Fibroblast of gingiva (primary cell): ENCODE measurements around the gene GOLGA6A.

Experiments
- DNase-seq: peaks from one replicate; pipeline ENCODE4 v3.0.0-alpha.2; 2011; ENCODE audit warnings: low read depth

Gene GOLGA6A

DNA sequence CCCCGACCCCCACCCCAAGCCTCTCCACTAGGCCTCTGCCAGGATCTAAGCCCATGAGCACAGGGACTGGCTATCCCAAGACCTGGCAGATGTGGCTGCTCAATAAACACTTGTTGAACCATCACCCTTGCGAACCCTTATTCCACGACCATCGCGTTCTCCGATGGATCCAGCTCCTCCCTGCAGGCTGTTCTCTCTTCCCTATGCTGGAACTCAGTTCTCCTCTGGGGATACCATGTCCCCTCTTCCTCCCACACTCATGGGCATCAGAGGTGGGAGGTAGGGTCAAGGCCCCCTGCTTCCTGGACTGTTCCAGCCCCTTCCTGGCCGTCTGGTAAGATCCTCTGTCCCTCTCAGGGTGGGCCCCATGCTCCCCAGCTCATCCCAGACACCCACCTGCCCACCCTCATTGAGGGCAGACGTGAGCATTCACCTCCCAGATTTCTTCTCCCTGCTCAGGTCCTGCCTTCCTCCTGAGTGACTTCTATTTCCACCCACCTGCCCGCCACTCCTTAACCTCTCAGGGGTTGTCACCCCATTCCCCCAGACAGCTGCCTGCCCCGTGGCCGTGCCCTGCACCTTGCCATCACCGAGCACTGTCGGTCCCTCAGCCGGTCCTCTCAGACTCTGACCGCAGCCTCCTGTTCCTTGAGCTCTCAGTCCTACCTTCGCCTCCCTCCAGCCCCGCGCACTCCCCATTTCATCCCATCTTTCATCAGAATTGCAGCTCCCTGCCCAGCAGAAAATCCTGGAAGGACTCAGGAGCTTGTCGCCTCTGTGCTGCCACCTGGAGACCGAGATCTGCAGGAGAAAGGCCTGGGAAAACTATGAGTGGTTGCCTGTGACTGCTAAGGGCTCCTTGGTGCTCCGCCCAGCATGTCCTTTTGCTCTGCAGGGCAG, 45.8 kb downstream of the GOLGA6A start:
- peak; percentile 59 for DNase-seq

DNA sequence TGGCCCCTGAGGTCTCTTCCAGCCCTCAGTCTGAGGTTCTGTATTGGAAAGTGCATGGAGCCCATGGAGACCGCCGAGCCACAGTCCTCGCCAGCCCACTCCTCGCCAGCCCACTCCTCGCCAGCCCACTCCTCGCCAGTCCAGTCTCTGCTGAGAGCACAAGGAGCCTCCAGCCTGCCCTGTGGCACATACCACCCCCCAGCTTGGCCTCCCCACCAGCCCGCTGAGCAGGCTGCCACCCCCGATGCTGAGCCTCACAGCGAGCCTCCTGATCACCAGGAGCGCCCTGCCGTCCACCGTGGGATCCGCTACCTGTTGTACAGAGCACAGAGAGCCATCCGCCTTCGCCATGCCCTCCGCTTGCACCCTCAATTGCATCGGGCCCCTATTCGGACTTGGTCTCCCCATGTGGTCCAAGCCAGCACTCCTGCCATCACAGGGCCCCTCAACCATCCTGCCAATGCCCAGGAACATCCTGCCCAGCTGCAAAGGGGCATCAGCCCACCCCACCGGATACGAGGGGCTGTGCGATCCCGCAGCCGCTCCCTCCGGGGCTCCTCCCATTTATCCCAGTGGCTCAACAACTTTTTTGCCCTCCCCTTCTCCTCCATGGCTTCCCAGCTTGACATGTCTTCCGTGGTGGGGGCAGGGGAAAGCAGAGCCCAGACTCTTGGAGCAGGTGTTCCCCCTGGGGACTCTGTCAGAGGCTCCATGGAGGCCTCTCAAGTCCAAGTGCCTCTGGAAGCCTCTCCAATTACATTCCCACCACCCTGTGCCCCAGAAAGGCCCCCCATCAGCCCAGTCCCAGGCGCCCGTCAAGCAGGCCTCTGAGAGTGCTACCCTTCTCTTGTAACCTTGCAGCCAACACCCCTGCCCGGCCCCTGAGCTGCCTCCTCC, 47.0 kb downstream of the GOLGA6A start:
- no peak for DNase-seq

DNA sequence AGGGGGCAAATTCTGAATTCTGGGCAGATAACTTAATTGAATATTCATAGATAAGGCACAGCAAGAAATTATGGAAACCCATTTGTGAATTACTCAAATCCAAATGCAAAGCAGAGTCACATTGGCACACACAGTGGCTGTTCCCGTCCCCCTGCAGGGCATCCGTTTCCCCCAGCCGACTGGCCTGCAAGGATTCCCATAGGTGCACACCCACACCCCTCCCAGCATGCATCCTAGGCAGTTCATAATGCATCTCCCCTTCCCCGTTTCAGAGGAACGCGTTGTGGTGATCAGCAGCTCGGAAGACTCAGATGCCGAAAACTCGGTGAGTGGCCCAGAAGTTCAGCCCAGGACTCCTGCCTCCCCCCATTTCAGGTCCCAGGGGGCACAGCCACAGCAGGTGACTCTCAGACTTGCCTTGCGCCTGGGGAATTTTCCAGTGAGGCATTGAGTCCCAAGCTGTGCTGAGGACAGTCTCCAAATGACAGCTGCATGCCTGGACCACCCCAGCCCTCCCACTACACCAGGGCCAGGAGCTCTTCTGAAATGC, 48.1 kb downstream of the GOLGA6A start:
- DNase-seq: no peak

DNA sequence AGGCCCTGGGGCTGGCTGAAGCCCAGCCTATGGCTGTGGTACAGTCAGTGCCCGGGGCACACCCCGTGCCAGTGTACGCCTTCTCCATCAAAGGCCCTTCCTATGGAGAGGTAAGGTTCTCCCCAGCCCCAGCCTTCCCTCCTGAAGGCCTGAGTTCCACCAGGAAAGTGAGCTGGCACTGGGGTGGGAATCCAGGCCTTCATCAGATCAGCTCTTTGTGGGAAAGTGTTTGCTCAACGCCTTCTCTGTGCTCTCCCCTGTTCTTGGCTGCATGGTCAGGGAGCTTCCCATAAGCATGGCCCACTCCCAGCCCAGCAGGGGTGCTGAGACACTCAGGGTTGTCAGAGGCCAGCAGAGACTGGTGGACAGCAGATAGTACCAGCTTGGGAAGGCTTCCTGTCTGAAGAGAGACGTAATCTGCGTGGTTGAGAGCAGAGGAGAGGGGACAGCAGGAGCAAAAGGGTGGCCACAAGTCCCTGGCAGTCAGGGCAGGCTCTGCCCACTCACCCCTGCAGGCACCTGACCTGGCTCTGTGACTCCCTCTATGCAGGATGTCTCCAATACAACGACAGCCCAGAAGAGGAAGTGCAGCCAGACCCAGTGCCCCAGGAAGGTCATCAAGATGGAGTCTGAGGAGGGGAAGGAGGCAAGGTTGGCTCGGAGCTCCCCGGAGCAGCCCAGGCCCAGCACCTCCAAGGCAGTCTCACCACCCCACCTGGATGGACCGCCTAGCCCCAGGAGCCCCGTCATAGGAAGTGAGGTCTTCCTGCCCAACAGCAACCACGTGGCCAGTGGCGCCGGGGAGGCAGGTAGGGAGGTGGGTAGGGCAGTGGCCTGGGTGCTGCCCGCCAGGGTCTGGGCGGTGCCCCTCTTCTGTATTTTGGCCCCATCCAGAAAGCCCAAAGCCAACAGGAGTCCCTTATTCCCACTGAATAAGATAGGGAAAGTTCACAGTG, 49.5 kb downstream of the GOLGA6A start:
- DNase-seq: no peak

DNA sequence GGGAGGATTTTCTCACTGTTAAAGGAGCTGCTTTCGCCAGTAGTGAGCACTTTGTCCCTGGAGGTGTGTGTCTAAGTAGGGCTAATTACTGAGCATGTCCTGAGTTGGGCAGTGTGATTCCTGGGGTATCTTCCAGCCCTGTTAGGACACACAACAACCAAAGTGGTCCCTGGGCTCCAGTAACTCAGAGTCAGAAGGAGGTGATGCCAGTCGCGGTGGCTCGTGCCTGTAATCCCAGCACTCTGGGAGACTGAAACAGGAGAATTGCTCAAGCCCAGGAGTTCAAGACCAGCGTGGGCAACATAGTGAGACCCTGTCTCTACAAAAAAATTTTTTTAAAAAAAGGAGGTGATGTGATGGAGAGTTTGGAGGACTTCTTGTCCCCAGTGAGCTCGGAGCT, 50.3 kb downstream of the GOLGA6A start:
- DNase-seq: no peak

DNA sequence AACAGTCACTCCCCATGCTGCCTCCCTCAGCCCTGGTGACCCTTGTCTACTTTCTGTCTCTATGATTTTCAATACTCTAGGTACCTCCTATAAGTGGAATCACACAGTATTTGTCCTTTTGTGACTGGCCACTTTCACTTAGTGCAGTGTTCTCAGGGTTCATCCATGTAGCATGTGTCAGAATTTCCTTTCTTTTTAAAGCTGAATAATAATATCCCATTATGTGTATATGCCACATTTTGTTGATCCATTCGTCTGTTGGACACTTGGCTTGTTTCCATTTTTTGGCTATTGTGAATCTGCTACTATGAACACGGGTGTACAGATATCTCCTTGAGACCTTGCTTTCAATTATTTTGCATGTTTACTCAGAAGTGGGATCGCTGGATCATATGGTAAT, 53.7 kb downstream of the GOLGA6A start:
- no peak for DNase-seq

DNA sequence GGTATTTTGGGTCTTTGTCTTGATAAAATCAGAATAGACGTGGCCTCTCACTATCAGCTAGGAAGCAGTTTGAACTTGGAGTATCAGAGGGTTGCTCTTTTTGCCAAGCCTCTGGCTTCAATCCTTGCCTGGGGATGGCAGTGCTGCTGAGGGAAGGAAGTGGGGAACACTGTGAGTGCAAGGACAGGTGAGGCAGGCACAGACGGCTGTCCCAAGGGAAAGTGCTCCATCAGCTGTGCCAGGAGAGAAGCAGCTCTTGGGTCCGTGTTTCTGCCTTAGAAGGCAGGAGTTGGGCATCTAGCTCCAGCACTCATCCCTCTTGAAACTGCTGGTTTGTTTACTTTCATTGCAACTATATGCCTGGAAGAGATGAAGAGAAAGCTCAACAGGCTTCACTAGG, 54.7 kb downstream of the GOLGA6A start:
- no peak for DNase-seq

DNA sequence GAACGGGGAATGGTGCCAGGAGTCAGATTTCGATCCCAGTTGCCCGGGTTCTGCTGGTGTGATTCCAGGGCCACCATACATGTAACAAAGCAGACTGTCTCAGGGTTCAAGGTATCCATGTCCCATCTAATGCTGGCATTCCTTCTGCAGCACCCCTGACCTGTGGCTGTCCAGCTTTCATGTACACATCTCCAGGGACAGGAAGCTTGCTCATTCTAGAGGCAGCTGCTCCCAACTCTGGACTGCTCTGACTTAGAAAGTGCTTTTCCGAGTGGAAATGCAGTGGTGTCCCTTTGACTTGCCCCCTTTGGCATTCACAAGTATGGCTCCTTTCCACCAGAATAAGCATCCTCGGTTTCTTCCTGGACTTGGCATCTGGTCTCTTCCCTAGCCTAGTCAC, 56.9 kb downstream of the GOLGA6A start:
- no peak for DNase-seq

DNA sequence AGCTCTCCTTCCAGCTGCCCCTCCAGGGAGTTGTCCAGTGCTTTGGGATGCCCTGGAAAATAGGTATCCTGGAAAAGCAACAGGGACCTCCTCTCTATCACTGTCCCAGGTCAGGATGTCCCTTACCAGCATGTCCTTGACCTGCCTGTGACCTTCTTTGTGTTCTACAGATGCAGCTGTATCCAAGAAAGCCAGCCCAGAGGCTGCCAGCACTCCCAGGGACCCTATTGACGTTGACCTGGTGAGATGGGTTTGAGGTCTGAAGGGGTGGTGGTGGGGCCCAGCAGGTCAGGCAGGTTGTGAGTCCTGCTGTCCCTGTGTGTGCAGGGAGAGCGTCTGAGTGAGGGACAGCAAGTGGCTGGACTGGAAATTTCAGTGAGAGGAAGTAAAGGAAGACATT, 57.7 kb downstream of the GOLGA6A start:
- no peak for DNase-seq

DNA sequence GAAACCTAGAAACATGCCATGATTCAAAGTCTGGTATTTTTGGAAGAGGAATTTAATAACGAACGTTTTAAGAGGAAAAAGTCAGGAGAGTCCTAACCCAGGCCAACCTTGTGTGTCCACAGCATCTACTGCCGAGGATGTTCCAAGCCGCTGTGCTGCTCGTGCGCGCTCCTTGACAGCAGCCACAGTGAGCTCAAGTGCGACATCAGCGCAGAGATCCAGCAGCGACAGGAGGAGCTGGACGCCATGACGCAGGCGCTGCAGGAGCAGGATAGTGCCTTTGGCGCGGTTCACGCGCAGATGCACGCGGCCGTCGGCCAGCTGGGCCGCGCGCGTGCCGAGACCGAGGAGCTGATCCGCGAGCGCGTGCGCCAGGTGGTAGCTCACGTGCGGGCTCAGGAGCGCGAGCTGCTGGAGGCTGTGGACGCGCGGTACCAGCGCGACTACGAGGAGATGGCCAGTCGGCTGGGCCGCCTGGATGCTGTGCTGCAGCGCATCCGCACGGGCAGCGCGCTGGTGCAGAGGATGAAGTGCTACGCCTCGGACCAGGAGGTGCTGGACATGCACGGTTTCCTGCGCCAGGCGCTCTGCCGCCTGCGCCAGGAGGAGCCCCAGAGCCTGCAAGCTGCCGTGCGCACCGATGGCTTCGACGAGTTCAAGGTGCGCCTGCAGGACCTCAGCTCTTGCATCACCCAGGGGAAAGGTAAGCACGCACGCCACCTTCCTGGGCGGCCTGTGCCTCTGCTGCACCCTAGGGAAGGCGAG, 59.5 kb downstream of the GOLGA6A start:
- DNase-seq: no peak
